SK-N-SH (cell line): Measurements from ENCODE around the gene R3HDM2. TPM values are rescaled to one million over a fixed set of nuclear protein-coding genes. Genes with fewer than 3 reads are reported as not detected.
A peak's percentile ranks its signal among the peaks of the same experiment; 100 is the strongest.

Source experiments
- CTCF ChIA-PET: fragments of 300-600, 350-600 bp; formaldehyde crosslinking; extraction: SDS; loops from one replicate; lab custom pipeline; 2021; lab: Yijun Ruan, JAX
- POLR2A ChIA-PET: fragments of 350-600 bp; sonication (Branson Sonifier 250); formaldehyde crosslinking; extraction: SDS; loops from one replicate; lab custom pipeline; 2020; ENCODE audit warnings: antibody characterized with exemption, inconsistent platforms; lab: Yijun Ruan, JAX
- DNase-seq: peaks from one replicate; pipeline ENCODE4 v3.0.0; 2012
- H2AFZ ChIP-seq: fragments of 200-600 bp; sonication (generic); 2 replicates; pipeline ENCODE4 v1.8.1; 2016; ENCODE audit warnings: antibody characterized with exemption, mild to moderate bottlenecking, low read depth
- H3F3A ChIP-seq: fragments of 200-600 bp; sonication (generic); replicated peaks from 2 replicates; pipeline ENCODE3; 2016; ENCODE audit warnings: antibody characterized with exemption, mild to moderate bottlenecking; ENCODE audit not compliant: insufficient read depth
- H3K27ac ChIP-seq, 2 experiments: fragments of 200-500 bp in 1 of 2; fragments of 200-600 bp in 1 of 2; sonication (Bioruptor generic) in 1 of 2; sonication (generic), shearing (Covaris generic) in 1 of 2; 2 replicates each; pipeline versions ENCODE4 v1.5.1 to v1.6.1; 2014 to 2016; ENCODE audit warnings: low read depth in 2 of 2, inconsistent platforms in 1 of 2, low read length in 1 of 2, mild to moderate bottlenecking in 1 of 2, mixed read lengths in 1 of 2
- H3K27me3 ChIP-seq: fragments of 200-600 bp; sonication (generic), shearing (Covaris generic); 2 replicates; pipeline ENCODE4 v1.6.1; 2016; ENCODE audit warnings: mixed run types; ENCODE audit not compliant: insufficient read depth
- H3K36me3 ChIP-seq, 2 experiments: fragments of 200-500 bp in 1 of 2; fragments of 200-600 bp in 1 of 2; sonication (Bioruptor generic) in 1 of 2; sonication (generic) in 1 of 2; replicated peaks in 1 of 2; 2 replicates each; pipeline versions ENCODE3 to v1.5.1; 2014 to 2016; ENCODE audit warnings: low read length in 1 of 2, mild to moderate bottlenecking in 1 of 2; ENCODE audit not compliant: insufficient read depth in 2 of 2, control insufficient read depth in 1 of 2
- H3K4me1 ChIP-seq, 2 experiments: fragments of 200-500 bp in 1 of 2; fragments of 200-600 bp in 1 of 2; sonication (Bioruptor generic) in 1 of 2; sonication (generic), shearing (Covaris generic) in 1 of 2; 2 replicates each; pipeline versions ENCODE4 v1.5.1 to v1.6.1; 2014 to 2016; ENCODE audit warnings: low read depth in 1 of 2, low read length in 1 of 2, mixed run types in 1 of 2; ENCODE audit not compliant: insufficient read depth in 2 of 2, control insufficient read depth in 1 of 2
- H3K4me2 ChIP-seq: fragments of 200-600 bp; sonication (generic), shearing (Covaris generic); 2 replicates; pipeline ENCODE4 v1.6.1; 2017; ENCODE audit warnings: mixed run types
- H3K4me3 ChIP-seq, 2 experiments: fragments of 200-500 bp in 1 of 2; fragments of 200-600 bp in 1 of 2; sonication (Bioruptor generic) in 1 of 2; sonication (generic), shearing (Covaris generic) in 1 of 2; 2 replicates each; pipeline versions ENCODE4 v1.5.1 to v1.8.1; 2014 to 2016; ENCODE audit warnings: low read depth in 2 of 2, inconsistent platforms in 1 of 2, low read length in 1 of 2, mild to moderate bottlenecking in 1 of 2, mixed read lengths in 1 of 2, moderate library complexity in 1 of 2
- H3K79me2 ChIP-seq: fragments of 200-600 bp; sonication (generic); 2 replicates; pipeline ENCODE4 v1.8.1; 2017; ENCODE audit warnings: mild to moderate bottlenecking; ENCODE audit not compliant: insufficient read depth
- H3K9ac ChIP-seq: fragments of 200-600 bp; sonication (generic); 2 replicates; pipeline ENCODE4 v1.6.1; 2017; ENCODE audit warnings: mixed run types
- H3K9me2 ChIP-seq: fragments of 200-600 bp; sonication (generic); 2 replicates; pipeline ENCODE4 v1.6.1; 2017; ENCODE audit warnings: mixed run types
- H3K9me3 ChIP-seq: fragments of 200-600 bp; sonication (generic); 2 replicates; pipeline ENCODE4 v1.6.1; 2017; ENCODE audit warnings: mixed run types, mild to moderate bottlenecking, moderate library complexity
- H4K20me1 ChIP-seq: fragments of 200-600 bp; sonication (generic); 2 replicates; pipeline ENCODE4 v1.6.1; 2017; ENCODE audit warnings: mild to moderate bottlenecking, mixed run types; ENCODE audit not compliant: insufficient read depth
- FOXM1 ChIP-seq: IDR thresholded peaks from 2 replicates; pipeline ENCODE4 v1.4.0; 2012; ENCODE audit warnings: low read depth, mild to moderate bottlenecking
- GABPA ChIP-seq: IDR thresholded peaks from 2 replicates; pipeline ENCODE4 v1.4.0; 2012; ENCODE audit warnings: low read depth, mild to moderate bottlenecking
- NFIC ChIP-seq: IDR thresholded peaks from 2 replicates; pipeline ENCODE4 v1.4.0; 2012; ENCODE audit warnings: borderline replicate concordance
- RFX5 ChIP-seq: IDR thresholded peaks from 2 replicates; pipeline ENCODE4 v1.6.1; 2012; ENCODE audit warnings: mild to moderate bottlenecking, improper control_type of control experiment, low read length
- RXRA ChIP-seq: IDR thresholded peaks from 2 replicates; pipeline ENCODE4 v1.4.0; 2012; ENCODE audit warnings: low read depth, mild to moderate bottlenecking, borderline replicate concordance
- YY1 ChIP-seq: IDR thresholded peaks from 2 replicates; pipeline ENCODE4 v1.4.0; 2012; ENCODE audit warnings: low read depth, mild to moderate bottlenecking
- WGBS: methylation state at CpG from one replicate; pipeline ENCODE4 v1.1.6; 2017; ENCODE audit warnings: low lambda C conversion rate; 5-methylcytosine and 5-hydroxymethylcytosine counted together
- polyA plus RNA-seq, 3 experiments: library from polyadenylated mRNA; depleted of rRNA; stranded (reverse); fragments of >200 nt; gene quantifications; 2 replicates each; pipeline ENCODE4 v1.2.3, GENCODE V29; 2012
- TF ChIP-seq, protein P1 (sequence below): IDR thresholded peaks from 2 replicates; pipeline ENCODE4 v1.4.0; 2012; ENCODE audit warnings: low read depth, borderline replicate concordance
- TF ChIP-seq, protein P2 (sequence below): IDR thresholded peaks from 2 replicates; pipeline ENCODE4 v1.4.0; 2012; ENCODE audit warnings: low read depth, borderline replicate concordance
- TF ChIP-seq, protein P3 (sequence below): fragments of 200-600 bp; sonication (generic); IDR thresholded peaks from 2 replicates; pipeline ENCODE4 v1.6.1; 2017; ENCODE audit warnings: antibody characterized with exemption, mild to moderate bottlenecking, moderate library complexity
- TF ChIP-seq, protein P4 (sequence below): IDR thresholded peaks from 2 replicates; pipeline ENCODE4; 2012
- TF ChIP-seq, protein P5 (sequence below): IDR thresholded peaks from 2 replicates; pipeline ENCODE4 v1.6.1; 2012; ENCODE audit warnings: mild to moderate bottlenecking, low read depth, low read length, moderate library complexity

The R3HDM2 gene
- polyA plus RNA-seq, 1 of the 3 experiments (the other 2 are of a cell fraction), result 23.1 TPM

DNA sequence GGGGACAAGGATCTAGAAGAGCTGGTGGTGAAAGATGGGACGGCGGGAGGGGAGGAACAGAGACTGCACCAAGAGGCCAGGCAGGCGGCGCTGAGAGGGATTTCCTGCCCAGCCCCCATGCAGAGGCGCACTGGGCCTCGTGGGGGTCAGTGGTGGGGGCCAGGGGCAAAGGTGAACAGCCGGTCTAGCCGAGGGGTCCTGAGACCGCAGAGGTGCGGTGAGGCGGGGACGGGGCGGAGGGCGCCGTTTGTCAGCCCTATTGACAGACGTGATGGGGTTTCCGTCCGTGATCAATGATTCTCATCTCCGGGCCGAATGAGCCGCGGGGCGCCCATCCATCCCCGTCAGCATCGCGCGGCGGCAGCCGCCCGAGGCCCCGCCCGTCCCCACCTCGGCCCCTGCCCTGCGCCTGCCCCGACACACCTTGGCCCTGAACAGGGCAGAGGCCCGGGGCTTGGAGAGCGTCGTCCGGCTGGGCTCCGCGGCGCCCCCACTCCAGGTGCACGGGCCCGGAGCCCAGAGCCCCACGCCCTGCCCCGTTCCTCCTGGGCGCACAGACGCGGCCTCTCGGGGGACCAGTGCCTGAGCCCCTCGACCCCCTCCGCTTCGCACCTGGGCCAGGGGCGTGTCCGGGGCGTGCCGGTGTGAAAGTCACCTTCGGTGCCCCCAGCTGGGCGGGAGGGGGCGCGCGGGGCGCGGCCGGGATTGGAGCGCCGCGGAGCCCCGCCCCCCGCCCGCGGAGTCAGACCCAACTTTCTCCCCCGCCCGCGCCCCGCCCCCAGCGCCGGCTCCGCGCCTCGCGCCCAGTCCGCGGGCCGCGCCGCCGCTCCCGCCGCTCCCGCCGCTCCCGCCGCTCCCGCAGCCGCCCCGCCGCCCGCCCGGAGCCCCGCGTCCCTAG is 214.6 kb downstream of the R3HDM2 start, which contains the start of gene NXPH4:
NXPH4 (plus strand) TSS at position 781 of the 898 bp plus-strand sequence. CDS start 176 bp downstream, outside the sequence.
- Histone ChIP-seq H2AFZ (peak within 1 kb of the TSS; percentile 83; the same call in 1 of the 2 replicates), H3K4me2 (peak within 1 kb of the TSS; percentile 97), H3K36me3 (peaks cover 0 to 12% of the 10 kb centered on the region in 2 experiments), H3K4me3 (peak within 1 kb of the TSS; percentile 48 to 59), H3K9me2 (no peaks in the 10 kb centered on the region), H3K9ac (no peak within 1 kb of the TSS), H3K27ac (no peak within 1 kb of the TSS), H3K4me1 (peaks cover 0 to 29% of the 10 kb centered on the region in 2 experiments; a peak in 1 of 4 replicates), H3K27me3 (peaks cover 42% of the 10 kb centered on the region), H3K9me3 (no peaks in the 10 kb centered on the region), H3K79me2 (no peaks in the 10 kb centered on the region), H3F3A (peaks cover 13% of the 10 kb centered on the region), H4K20me1 (0 out of 2 replicates have a peak, but pooled peaks cover 6% of the 10 kb centered on the region)
- CTCF ChIA-PET, result interaction anchor here (5.9 to 15.9 kb wide), 2 partner anchors 22 to 243 kb away, joined by 37 to 937 read pairs; partner anchors contain the start of genes GLI1, SHMT2 and STAC3
- POLR2A ChIA-PET, result interaction anchor here (1.2 kb wide), 1 partner anchor 23 kb away, joined by 3 read pairs; no protein-coding TSS in a partner anchor
- 11% methylated on average over 6 of the region's 102 CpGs for WGBS
- peak; percentile 79 for DNase-seq
- TF ChIP-seq NFIC (no peak), FOXM1 (no peak), GABPA (no peak), YY1 (no peak), RXRA (no peak)
- TF ChIP-seq, protein P1, sequence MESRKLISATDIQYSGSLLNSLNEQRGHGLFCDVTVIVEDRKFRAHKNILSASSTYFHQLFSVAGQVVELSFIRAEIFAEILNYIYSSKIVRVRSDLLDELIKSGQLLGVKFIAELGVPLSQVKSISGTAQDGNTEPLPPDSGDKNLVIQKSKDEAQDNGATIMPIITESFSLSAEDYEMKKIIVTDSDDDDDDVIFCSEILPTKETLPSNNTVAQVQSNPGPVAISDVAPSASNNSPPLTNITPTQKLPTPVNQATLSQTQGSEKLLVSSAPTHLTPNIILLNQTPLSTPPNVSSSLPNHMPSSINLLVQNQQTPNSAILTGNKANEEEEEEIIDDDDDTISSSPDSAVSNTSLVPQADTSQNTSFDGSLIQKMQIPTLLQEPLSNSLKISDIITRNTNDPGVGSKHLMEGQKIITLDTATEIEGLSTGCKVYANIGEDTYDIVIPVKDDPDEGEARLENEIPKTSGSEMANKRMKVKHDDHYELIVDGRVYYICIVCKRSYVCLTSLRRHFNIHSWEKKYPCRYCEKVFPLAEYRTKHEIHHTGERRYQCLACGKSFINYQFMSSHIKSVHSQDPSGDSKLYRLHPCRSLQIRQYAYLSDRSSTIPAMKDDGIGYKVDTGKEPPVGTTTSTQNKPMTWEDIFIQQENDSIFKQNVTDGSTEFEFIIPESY, result no peak
- TF ChIP-seq, protein P2, sequence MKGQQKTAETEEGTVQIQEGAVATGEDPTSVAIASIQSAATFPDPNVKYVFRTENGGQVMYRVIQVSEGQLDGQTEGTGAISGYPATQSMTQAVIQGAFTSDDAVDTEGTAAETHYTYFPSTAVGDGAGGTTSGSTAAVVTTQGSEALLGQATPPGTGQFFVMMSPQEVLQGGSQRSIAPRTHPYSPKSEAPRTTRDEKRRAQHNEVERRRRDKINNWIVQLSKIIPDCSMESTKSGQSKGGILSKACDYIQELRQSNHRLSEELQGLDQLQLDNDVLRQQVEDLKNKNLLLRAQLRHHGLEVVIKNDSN, result no peak
- TF ChIP-seq, protein P3, sequence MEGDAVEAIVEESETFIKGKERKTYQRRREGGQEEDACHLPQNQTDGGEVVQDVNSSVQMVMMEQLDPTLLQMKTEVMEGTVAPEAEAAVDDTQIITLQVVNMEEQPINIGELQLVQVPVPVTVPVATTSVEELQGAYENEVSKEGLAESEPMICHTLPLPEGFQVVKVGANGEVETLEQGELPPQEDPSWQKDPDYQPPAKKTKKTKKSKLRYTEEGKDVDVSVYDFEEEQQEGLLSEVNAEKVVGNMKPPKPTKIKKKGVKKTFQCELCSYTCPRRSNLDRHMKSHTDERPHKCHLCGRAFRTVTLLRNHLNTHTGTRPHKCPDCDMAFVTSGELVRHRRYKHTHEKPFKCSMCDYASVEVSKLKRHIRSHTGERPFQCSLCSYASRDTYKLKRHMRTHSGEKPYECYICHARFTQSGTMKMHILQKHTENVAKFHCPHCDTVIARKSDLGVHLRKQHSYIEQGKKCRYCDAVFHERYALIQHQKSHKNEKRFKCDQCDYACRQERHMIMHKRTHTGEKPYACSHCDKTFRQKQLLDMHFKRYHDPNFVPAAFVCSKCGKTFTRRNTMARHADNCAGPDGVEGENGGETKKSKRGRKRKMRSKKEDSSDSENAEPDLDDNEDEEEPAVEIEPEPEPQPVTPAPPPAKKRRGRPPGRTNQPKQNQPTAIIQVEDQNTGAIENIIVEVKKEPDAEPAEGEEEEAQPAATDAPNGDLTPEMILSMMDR, result no peak

DNA sequence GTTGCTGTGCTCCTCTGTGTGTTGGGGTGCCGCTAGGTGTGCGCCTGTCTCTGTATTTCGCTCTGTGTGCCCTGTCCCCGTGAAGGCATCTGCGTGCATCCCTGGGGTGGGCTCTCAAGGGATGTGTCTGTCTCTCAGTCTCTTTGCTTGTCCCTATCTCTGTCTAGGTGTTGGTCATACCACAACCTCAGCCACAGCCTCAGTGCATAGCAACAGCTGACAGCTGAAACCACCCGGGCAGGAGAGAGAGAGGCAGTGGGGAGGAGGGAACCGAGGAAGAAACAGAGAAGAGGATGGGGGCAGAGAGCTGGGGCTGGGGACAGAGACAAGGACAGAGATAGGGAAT is 215.2 kb downstream of the R3HDM2 start:
- DNase-seq, result no peak
- H3K4me3 ChIP-seq, result no peak overlapping the region
- H3K79me2 ChIP-seq, result no peaks in the 10 kb centered on the region
- H3K27me3 ChIP-seq, result peaks cover 36% of the 10 kb centered on the region
- no peaks in the 10 kb centered on the region for H3K9me2 ChIP-seq
- peak overlapping the region; percentile 97; the same call in 1 of the 2 replicates for H3K4me2 ChIP-seq
- H3K9me3 ChIP-seq, result no peaks in the 10 kb centered on the region
- TF ChIP-seq, protein P4, sequence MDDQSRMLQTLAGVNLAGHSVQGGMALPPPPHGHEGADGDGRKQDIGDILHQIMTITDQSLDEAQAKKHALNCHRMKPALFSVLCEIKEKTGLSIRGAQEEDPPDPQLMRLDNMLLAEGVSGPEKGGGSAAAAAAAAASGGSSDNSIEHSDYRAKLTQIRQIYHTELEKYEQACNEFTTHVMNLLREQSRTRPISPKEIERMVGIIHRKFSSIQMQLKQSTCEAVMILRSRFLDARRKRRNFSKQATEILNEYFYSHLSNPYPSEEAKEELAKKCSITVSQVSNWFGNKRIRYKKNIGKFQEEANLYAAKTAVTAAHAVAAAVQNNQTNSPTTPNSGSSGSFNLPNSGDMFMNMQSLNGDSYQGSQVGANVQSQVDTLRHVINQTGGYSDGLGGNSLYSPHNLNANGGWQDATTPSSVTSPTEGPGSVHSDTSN, result no peak
- TF ChIP-seq NFIC, result no peak
- peak; percentile 96 for TF ChIP-seq RFX5
- TF ChIP-seq, protein P5, sequence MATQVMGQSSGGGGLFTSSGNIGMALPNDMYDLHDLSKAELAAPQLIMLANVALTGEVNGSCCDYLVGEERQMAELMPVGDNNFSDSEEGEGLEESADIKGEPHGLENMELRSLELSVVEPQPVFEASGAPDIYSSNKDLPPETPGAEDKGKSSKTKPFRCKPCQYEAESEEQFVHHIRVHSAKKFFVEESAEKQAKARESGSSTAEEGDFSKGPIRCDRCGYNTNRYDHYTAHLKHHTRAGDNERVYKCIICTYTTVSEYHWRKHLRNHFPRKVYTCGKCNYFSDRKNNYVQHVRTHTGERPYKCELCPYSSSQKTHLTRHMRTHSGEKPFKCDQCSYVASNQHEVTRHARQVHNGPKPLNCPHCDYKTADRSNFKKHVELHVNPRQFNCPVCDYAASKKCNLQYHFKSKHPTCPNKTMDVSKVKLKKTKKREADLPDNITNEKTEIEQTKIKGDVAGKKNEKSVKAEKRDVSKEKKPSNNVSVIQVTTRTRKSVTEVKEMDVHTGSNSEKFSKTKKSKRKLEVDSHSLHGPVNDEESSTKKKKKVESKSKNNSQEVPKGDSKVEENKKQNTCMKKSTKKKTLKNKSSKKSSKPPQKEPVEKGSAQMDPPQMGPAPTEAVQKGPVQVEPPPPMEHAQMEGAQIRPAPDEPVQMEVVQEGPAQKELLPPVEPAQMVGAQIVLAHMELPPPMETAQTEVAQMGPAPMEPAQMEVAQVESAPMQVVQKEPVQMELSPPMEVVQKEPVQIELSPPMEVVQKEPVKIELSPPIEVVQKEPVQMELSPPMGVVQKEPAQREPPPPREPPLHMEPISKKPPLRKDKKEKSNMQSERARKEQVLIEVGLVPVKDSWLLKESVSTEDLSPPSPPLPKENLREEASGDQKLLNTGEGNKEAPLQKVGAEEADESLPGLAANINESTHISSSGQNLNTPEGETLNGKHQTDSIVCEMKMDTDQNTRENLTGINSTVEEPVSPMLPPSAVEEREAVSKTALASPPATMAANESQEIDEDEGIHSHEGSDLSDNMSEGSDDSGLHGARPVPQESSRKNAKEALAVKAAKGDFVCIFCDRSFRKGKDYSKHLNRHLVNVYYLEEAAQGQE, result no peak
- H3F3A ChIP-seq, result peaks cover 13% of the 10 kb centered on the region
- no peak overlapping the region for H3K27ac ChIP-seq
- WGBS, result 37% methylated on average over 7 of the region's 7 CpGs
- H4K20me1 ChIP-seq, result 0 out of 2 replicates have a peak, but pooled peaks cover 6% of the 10 kb centered on the region
- H3K9ac ChIP-seq, result no peak overlapping the region
- H3K36me3 ChIP-seq, result peaks cover 0 to 17% of the 10 kb centered on the region in 2 experiments
- ChIA-PET POLR2A (interaction anchor here (1.2 kb wide), 1 partner anchor 24 kb away, joined by 3 read pairs; no protein-coding TSS in a partner anchor), CTCF (interaction anchor here (3.4 to 15.9 kb wide), 3 partner anchors 22 to 244 kb away, joined by 25 to 937 read pairs (median 37); partner anchors contain the start of genes GLI1, SHMT2 and STAC3)
- peaks cover 0 to 29% of the 10 kb centered on the region in 2 experiments; a peak in 1 of 4 replicates for H3K4me1 ChIP-seq
- no peak overlapping the region for H2AFZ ChIP-seq
